Body of pancreas (tissue), 4 donors: ENCODE results near the gene GALNT7.
A peak's percentile ranks its signal among the peaks of the same experiment; 100 is the strongest.

Experiments
- CTCF ChIP-seq, 7 experiments: fragments of 450-650 bp in 4 of 7; fragments of 200-600 bp in 3 of 7; sonication (generic) in 3 of 7; IDR thresholded peaks; one replicate each; pipeline ENCODE4 v1.5.1; 2016 to 2019; ENCODE audit warnings: antibody characterized with exemption in 7 of 7
- POLR2A ChIP-seq, 3 donors: fragments of 450-650 bp; IDR thresholded peaks; one replicate each; pipeline ENCODE4 v1.6.1; 2016; ENCODE audit warnings: antibody characterized with exemption in 3 of 3, mild to moderate bottlenecking in 2 of 3

DNA sequence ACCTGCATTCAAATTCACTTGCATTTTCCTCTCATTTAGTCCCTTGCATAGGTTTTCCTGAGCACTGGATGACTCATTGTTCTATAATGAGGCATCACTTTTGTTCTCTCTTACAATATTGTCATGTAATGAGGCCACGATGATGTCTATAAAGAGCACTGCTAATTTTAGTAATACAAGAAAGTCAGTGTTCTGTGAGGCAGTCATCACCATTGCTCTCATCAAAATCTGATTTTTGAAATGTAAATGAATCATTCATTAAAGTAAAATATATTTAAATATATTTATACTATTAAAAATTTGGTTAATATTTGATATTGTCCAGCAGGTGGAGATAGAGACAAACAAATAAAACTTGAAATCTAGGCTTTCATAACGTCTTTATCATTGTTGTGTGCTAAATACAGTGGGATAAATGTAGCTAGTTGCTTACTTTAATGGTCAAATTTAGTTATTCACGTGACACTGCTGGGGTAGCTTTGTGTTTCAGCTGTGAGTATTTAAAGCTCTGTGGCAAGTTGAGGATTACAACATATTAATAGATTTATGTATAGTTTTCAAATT is 150.1 kb downstream of the GALNT7 start:
- TF ChIP-seq CTCF (IDR thresholded peaks at IDR 0.05) (peak in 6 of 7 experiments; percentile 25 to 47 (median 40)), POLR2A (IDR thresholded peaks at IDR 0.05) (no peak)
